ENCODE data around the gene DCP1A. TPM values are rescaled to one million over a fixed set of nuclear protein-coding genes. Genes with fewer than 3 reads are reported as not detected.

The DCP1A gene
- total RNA-seq, 4 donors from 2014 or later, result 19.0 to 24.3 (median 20.6) TPM

DNA sequence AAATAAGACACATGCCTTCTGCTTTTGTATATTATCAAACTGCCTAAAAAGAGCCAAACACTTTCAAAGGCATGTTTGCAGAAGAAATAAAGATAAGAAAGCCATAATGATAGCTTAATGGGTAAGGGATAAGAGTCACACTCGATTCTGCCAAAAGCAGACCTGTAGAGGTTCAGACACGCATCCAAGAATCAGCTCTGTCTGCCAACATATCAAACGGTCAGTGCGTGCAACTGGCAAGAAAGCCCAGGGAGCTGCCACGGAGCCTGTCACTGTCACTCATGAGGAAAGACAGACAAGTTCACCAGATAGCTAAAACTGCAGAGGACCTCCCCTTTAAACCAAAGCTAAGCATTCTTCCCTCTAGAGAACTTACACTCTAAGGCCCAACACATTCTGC, 23.2 kb downstream of the DCP1A start:
- TF ChIP-seq, protein P1, sequence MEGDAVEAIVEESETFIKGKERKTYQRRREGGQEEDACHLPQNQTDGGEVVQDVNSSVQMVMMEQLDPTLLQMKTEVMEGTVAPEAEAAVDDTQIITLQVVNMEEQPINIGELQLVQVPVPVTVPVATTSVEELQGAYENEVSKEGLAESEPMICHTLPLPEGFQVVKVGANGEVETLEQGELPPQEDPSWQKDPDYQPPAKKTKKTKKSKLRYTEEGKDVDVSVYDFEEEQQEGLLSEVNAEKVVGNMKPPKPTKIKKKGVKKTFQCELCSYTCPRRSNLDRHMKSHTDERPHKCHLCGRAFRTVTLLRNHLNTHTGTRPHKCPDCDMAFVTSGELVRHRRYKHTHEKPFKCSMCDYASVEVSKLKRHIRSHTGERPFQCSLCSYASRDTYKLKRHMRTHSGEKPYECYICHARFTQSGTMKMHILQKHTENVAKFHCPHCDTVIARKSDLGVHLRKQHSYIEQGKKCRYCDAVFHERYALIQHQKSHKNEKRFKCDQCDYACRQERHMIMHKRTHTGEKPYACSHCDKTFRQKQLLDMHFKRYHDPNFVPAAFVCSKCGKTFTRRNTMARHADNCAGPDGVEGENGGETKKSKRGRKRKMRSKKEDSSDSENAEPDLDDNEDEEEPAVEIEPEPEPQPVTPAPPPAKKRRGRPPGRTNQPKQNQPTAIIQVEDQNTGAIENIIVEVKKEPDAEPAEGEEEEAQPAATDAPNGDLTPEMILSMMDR (IDR thresholded peaks at IDR 0.05; ENCODE audit: low read depth), result no peak

DNA sequence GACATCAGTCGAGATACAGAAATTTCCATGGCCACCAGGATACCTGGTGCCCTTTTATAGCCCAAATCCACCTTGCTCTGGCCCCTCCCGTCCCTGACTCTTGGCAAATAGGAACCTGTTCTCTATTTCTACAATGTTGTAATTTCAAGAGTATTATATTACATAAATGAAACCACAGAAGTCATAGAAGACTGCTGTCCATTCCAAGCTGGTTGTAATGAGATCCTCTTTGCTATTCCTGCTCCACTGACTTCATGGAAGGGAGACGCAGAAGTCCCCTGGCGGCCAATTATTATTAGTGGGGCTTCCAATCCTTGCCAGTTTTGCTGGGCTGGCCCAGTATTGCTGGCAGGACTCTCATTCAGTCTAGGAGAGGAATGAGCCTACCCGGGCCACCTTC, 26.6 kb downstream of the DCP1A start:
- TF ChIP-seq, protein P1 (IDR thresholded peaks at IDR 0.05; ENCODE audit: low read depth), result no peak

DNA sequence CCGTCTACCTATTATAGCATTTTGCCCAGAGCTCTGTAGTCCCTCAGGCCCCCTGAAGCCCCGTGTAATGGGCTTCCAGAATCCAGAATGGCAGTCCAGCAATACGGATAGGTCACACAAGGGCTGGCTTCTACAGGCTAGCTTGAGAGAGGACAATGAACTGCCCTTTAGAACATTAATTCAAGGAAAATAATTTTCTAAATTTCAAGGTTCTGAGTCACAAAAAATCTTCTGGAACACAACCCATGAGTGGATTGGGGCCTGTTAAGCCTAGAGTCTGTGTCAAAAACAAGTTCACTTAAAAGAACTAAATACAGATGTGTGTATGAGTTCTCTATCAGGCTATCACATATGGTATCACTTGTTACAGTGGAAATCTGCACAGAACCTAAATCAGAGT, 28.8 kb downstream of the DCP1A start:
- TF ChIP-seq, protein P1 (IDR thresholded peaks at IDR 0.05; ENCODE audit: low read depth), result no peak

DNA sequence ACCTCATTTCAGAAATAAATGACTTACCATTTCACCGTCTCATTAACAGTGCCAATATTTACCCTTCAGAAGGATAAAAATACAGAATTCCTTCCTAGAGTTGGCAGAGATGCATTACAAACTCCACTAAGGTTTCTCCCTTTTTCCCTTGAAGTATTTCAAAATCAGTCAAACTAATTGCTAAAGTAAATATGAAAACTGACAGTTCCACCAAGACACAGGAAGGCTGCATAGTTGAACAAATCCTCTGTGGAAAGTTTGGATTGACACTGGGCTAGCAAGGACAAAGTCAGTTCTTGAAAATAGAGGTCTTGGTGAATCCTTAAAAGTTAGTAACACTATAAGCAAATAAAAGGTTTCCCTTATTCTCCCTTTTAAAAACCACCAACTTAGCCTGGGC, 34.5 kb downstream of the DCP1A start:
- TF ChIP-seq, protein P1 (IDR thresholded peaks at IDR 0.05; ENCODE audit: low read depth), result no peak

DNA sequence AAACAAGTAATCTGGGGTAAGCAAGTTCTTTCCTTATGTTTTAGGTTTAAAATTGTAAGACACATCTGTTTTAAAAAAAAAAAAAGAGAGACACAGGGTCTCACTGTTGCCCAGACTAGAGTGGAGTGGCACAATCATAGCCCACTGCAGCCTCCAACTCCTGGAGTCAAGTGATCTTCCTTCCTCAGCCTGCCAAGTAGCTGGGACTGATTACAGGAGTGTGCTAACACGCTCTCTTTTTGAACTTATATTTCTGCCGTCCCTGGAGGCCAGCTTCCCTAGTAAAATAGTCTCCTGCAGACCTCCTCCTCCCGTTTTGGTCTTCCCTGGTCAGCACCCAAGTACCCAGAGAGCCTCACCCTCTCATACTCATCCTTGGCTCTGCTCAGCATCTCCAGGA, 35.5 kb downstream of the DCP1A start:
- TF ChIP-seq, protein P1 (IDR thresholded peaks at IDR 0.05; ENCODE audit: low read depth), result no peak

DNA sequence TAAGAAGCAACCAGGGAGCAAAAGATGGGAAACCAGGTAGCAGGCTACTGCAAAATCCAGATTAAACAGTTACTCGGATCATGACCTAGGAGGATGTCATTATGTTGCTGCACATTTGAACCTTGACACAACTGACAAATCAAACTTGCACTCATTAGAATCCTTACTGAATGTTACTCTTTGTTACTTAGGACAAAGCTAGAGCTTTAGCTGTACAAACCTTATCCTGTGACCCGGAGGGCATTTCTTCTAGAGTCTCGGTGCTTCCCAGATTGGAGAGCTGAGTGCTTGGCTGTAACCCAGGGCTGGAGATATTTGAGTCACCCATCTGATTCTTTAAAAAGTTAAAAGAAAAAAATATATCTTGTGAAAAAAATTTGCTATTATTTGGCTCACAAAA, 43.4 kb downstream of the DCP1A start:
- TF ChIP-seq, protein P1 (IDR thresholded peaks at IDR 0.05; ENCODE audit: low read depth), result no peak

DNA sequence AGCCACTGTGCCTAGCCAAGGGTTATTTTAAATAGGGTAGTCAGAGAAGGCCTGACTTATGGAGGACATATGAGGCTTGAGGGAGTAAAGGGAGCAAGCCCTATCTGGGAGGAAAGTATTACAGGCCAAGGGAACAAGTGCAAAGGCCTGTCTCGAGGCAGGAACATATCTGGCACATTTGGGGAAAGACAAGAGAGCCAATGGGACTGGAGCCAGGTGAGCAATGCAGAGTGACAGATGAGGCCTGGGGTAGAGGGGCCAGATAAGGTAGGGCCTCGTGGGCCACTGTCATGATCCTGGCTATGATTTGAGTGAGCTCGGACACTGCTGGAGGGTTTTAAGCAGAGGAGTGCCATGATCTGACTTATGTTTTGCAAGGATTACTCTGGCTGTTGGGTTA, 43.8 kb downstream of the DCP1A start:
- TF ChIP-seq, protein P1 (IDR thresholded peaks at IDR 0.05; ENCODE audit: low read depth), result no peak

Data from subcutaneous adipose tissue (tissue), 4 donors.